SK-N-SH treated with all-trans-retinoic acid at 6 μM for 48 hours (cell line): ENCODE results near the gene RADIL.

Source experiments
- ARNTL ChIP-seq: fragments of 450-650 bp; formaldehyde crosslinking; IDR thresholded peaks from 2 replicates; pipeline ENCODE4 v1.5.0; 2020; ENCODE audit warnings: low read depth, mild to moderate bottlenecking, moderate library complexity, borderline replicate concordance
- ESRRG ChIP-seq: fragments of 250-450 bp; sonication (Bioruptor Pico); IDR thresholded peaks from 2 replicates; pipeline ENCODE4 v1.6.1; 2021; ENCODE audit warnings: mild to moderate bottlenecking
- ISL1 ChIP-seq: fragments of 250-450 bp; sonication (Bioruptor Pico); IDR thresholded peaks from 2 replicates; pipeline ENCODE4 v2.1.2; 2022; ENCODE audit warnings: mild to moderate bottlenecking, moderate library complexity
- OSR1 ChIP-seq: fragments of 250-450 bp; sonication (Bioruptor Pico); IDR thresholded peaks from 2 replicates; pipeline ENCODE4 v1.8.0; 2022; ENCODE audit warnings: moderate library complexity, mild to moderate bottlenecking, inconsistent platforms
- ZFP3 ChIP-seq: fragments of 250-450 bp; sonication (Bioruptor Pico); IDR thresholded peaks from 2 replicates; pipeline ENCODE4 v1.5.0; 2020; ENCODE audit warnings: mild to moderate bottlenecking, moderate library complexity
- ZFP30 ChIP-seq: fragments of 450-650 bp; formaldehyde crosslinking; IDR thresholded peaks from 2 replicates; pipeline ENCODE4 v1.5.0; 2022; ENCODE audit warnings: mild to moderate bottlenecking, moderate library complexity
- ZNF565 ChIP-seq: fragments of 450-650 bp; formaldehyde crosslinking; conservative IDR thresholded peaks from 2 replicates; pipeline ENCODE4 v1.5.0; 2020; ENCODE audit warnings: low read depth, mild to moderate bottlenecking, moderate library complexity
- TF ChIP-seq, protein P1 (sequence below): fragments of 250-450 bp; sonication (Bioruptor Pico); IDR thresholded peaks from 2 replicates; pipeline ENCODE4 v1.5.1; 2021; ENCODE audit warnings: mild to moderate bottlenecking, moderate library complexity
- TF ChIP-seq, protein P2 (sequence below): fragments of 250-450 bp; sonication (Bioruptor Pico); IDR thresholded peaks from 2 replicates; pipeline ENCODE4 v1.5.1; 2020; ENCODE audit warnings: low read depth, mild to moderate bottlenecking, moderate library complexity

DNA sequence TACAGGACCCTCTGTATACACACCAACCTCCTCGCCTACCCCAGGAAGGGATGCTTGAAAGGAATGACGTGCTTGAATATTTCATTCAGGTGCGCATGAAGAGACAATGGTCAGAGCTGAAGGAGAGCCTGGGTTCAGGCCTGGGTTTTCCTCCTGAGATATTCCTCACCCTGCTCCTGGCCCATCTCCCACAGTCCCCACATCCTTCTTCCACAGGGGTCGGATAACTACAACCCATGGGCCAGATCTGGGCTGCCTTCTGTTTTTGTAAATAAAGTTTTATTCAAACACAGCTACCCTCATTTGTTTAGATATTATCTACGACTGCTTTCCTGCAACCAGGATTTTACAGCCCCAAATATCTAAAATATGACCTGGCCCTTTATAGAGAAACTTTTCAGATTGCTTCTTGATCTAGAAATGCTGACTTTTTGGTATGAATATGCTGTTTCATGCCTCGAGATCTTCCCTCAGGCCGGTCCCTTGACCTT is 1.8 kb upstream of the RADIL start:
- TF ChIP-seq ARNTL (CRISPR knock-in tag) = no peak
- no peak for TF ChIP-seq ZFP30 (CRISPR knock-in tag)
- TF ChIP-seq, protein P1, sequence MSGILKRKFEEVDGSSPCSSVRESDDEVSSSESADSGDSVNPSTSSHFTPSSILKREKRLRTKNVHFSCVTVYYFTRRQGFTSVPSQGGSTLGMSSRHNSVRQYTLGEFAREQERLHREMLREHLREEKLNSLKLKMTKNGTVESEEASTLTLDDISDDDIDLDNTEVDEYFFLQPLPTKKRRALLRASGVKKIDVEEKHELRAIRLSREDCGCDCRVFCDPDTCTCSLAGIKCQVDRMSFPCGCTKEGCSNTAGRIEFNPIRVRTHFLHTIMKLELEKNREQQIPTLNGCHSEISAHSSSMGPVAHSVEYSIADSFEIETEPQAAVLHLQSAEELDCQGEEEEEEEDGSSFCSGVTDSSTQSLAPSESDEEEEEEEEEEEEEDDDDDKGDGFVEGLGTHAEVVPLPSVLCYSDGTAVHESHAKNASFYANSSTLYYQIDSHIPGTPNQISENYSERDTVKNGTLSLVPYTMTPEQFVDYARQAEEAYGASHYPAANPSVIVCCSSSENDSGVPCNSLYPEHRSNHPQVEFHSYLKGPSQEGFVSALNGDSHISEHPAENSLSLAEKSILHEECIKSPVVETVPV = no peak
- no peak for TF ChIP-seq ZFP3 (CRISPR knock-in tag)
- no peak for TF ChIP-seq ESRRG (CRISPR knock-in tag)
- TF ChIP-seq, protein P2, sequence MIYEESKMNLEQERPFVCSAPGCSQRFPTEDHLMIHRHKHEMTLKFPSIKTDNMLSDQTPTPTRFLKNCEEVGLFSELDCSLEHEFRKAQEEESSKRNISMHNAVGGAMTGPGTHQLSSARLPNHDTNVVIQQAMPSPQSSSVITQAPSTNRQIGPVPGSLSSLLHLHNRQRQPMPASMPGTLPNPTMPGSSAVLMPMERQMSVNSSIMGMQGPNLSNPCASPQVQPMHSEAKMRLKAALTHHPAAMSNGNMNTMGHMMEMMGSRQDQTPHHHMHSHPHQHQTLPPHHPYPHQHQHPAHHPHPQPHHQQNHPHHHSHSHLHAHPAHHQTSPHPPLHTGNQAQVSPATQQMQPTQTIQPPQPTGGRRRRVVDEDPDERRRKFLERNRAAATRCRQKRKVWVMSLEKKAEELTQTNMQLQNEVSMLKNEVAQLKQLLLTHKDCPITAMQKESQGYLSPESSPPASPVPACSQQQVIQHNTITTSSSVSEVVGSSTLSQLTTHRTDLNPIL (CRISPR knock-in tag) = no peak
- no peak for TF ChIP-seq ISL1 (CRISPR knock-in tag)
- TF ChIP-seq OSR1 = no peak
- no peak for TF ChIP-seq ZNF565 (CRISPR knock-in tag)
